Measurements from ENCODE around the gene TCEA3.

Gene TCEA3

DNA sequence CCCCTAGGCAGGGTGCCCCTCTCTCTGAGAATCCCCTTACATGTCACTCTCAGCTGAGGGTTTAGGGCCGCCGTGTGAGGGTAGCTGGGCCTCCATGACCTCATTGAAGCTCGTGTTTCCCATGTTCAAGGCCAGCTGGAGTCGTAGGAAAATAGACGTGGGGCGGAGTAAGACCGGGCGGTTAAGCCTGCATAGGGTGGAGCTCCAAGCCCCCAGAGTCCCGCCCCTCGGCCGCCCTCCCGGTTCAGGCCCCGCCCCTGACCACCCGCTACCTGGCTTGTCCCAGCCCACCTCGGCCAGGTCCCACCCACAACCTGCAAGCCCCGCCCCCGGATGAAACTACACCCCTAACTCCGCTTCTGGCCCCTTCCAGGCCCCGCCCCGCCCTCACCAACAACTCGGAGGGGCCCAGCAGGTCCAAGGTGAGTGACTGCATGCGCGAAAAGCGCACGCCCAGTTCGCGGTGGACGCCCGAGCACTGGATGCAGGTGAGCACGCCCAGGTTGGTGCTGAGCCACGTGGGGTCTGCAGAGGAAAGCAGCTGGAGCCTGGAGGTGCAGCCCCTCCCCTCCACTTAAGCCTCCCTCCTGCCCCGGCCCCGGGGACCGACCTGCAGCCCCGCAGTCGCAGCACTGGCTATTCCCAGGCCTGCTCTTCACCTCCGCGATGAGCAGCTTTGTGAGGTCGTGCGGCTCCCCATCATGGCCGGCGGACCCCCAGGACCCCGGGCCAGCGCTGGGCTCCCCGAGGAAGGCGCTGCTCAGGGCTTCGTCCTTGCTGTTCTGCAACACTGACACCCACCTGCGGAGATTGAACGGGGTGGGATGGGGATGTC, 12.2 kb upstream of the TCEA3 start:
- TF ChIP-seq, protein P1, sequence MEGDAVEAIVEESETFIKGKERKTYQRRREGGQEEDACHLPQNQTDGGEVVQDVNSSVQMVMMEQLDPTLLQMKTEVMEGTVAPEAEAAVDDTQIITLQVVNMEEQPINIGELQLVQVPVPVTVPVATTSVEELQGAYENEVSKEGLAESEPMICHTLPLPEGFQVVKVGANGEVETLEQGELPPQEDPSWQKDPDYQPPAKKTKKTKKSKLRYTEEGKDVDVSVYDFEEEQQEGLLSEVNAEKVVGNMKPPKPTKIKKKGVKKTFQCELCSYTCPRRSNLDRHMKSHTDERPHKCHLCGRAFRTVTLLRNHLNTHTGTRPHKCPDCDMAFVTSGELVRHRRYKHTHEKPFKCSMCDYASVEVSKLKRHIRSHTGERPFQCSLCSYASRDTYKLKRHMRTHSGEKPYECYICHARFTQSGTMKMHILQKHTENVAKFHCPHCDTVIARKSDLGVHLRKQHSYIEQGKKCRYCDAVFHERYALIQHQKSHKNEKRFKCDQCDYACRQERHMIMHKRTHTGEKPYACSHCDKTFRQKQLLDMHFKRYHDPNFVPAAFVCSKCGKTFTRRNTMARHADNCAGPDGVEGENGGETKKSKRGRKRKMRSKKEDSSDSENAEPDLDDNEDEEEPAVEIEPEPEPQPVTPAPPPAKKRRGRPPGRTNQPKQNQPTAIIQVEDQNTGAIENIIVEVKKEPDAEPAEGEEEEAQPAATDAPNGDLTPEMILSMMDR (conservative IDR thresholded peaks at IDR 0.05), result no peak
- H3K27ac ChIP-seq, result no peak overlapping the region

DNA sequence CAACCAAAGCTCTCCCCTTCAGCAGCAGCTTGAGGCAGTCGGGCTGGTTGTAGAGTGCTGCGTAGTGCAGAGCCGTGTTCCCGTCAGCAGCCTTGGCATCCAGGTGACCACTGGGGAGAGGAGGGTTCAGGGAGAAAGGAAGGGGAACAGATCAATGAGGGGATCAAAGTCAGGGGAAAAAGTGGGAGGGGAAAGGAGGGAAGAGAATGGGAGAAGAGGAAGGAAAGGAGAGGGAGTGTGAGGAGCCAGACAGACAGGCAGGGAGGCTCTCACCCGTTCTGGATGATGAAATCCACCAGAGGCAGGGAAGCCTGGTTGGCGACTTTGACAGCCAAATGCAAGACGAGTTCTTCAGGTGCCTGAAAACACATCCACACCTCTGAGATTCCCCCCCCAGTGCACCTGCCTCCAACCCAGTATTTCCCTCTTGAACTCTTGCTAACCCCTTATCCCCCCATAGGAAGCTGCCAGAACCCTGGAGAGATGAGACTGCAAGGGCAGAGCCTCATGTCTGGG, 9.8 kb upstream of the TCEA3 start:
- TF ChIP-seq, protein P1 (conservative IDR thresholded peaks at IDR 0.05), result no peak
- no peak overlapping the region for H3K27ac ChIP-seq

DNA sequence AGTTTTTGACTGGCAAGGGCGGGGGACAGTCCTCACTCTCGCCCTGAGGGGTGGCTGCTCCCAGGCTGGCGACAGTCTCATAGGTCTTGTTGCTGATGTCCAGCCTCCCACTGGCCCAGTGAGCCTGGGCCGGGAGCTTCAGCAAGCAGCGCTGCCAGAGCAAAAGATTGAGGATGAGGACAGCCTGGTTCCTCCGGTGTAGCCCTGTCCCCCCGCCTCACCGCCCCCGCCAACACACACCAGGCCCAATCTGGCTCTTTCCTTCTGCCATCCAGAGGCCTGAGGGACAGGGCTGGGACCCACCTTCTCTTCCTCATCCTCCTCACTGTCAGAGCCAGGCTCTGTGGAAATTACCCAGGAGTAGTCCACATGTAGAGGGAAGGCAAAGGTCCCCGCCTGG, 8.6 kb upstream of the TCEA3 start:
- TF ChIP-seq, protein P1 (conservative IDR thresholded peaks at IDR 0.05), result no peak
- no peak overlapping the region for H3K27ac ChIP-seq

DNA sequence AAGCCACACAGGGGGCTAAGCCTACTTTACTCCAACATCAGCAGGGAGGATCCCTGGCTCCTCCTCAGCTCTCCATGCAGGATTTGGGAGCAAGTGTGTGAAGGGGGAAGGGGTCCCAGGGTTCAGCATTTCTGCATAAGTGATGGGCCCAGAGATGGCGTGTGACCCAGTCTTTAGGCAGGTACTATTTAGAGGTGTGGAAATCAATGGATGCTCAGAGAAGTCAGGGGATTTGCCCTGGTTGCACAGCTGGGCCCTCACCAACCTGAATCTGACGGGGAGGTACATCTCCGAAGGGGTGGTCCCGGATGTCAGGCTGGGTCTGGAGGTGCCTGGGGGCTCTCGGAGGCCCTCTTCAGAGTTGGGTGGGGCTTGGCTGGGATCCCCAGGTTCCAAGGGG, 6.9 kb upstream of the TCEA3 start:
- H3K27ac ChIP-seq, result no peak overlapping the region
- TF ChIP-seq, protein P1 (conservative IDR thresholded peaks at IDR 0.05), result no peak

DNA sequence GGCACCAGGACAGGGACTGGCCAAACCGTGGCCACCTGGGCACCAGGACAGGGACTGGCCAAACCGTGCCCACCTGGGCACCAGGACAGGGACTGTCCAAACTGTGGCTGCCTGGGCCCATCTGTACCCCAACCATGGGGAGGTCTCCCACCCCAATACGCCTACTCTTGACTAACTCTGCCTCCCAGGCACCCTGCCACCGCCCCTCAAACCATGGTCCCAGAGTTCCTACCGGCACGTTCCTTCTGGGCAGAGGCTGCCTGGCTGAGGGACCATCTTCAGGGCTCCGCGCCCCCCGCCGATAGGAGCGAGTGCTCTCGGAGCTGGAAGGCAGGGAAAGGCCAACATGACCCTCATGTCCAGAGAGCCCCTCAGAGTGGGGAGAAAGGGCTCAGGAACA, 6.3 kb upstream of the TCEA3 start:
- H3K27ac ChIP-seq, result no peak overlapping the region
- TF ChIP-seq, protein P1 (conservative IDR thresholded peaks at IDR 0.05), result no peak

DNA sequence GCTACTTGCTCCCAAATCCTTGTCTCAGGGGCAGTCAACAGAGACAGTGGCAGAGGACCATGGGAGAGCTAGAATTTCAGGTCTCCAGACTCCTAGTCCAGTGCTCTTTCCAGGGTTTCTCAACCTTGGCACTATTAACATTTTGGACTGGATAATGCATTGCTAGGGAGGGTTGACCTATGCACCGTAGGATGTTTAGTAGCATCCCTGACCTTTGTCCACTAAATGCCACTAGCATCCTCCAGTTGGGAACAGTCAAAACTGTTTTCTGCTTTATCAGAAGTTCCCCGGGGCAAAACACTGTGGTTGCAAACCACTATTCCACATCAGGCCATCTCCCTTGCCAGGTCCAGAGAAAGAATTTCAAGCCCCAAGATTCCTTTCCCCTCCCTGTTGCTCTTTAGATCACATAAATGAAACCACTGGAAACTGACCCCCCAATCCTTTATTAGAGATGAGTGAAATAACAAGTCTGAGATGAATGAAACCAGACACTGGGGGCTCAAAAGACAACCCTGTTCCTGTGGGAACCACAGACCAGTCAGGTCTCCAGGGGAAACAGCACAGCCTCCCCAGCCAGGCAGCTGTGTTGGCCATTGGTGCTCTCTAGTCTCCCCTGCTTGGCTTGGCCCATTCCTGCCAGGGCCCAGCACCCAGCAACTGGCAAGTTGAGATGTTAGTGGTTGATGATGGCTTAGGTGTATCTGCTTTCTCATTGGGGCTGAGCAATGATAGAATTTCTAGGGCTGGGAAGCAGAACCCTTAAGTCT, 3.8 kb upstream of the TCEA3 start:
- no peak overlapping the region for H3K27ac ChIP-seq
- TF ChIP-seq, protein P1 (conservative IDR thresholded peaks at IDR 0.05), result no peak

DNA sequence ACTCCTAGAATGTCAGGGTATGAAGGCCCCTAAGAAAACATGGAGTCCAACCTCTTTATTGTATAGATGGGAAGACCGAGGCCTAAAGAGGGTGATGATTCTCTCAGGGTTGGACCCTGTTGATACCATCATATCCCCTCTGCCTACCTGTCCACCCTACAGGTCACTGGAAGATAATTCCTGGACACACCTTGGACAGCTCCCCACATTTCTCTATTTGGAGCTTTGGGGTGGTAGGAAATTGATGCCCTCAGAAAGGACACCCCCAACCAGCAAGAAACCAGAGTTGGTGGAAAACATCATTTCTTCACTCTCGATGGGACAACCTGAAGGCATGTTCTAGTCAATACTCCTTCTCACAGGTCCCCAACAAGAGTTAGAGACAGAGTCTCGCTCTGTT, 3.0 kb upstream of the TCEA3 start:
- no peak overlapping the region for H3K27ac ChIP-seq
- TF ChIP-seq, protein P1 (conservative IDR thresholded peaks at IDR 0.05), result no peak
